UCSD-AML1 (cell line): ENCODE results near the gene KRT38.

ENCODE experiments used
- DNase-seq: peaks from one replicate; lab custom pipeline; 2025; ENCODE audit not compliant: unreplicated experiment; lab: John Stamatoyannopoulos, UW

KRT38 gene

DNA sequence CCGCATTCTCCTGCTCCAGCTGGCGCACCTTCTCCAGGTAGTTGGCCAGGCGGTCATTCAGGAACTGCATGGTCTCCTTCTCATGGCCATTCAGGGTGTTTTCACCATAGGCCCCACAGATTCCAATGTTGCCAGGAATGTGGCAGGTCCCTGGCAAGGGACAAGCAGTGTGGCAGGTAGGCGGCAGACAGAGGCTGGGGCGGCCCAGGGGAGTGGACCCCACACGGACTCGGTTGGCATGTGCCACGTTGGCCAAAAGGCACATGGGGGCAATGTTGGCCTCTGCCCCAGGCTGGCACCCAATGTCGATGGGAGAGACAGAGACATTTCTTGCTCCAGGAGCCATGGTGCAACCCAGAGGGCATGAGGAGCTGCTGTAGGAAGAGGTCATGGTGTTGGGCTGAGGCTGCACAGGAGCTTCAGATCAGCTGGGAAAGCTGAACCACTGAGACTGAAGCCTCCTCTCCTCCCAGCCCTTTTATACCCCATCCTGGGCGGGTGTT lies at the start of gene KRT38:
Gene KRT38 (minus strand): TSS at position 453 of the 503 bp plus-strand sequence. CDS start 62 bp downstream, at position 391.
- DNase-seq, result no peak

GRCh38 chr17:41489531-41489930 lies 48.7 kb upstream of the KRT38 start, which contains the start of gene KRT36:
Gene KRT36, minus strand, starts transcription at chr17:41489910. Its CDS starts 46 bp downstream, at chr17:41489864.
- DNase-seq, result no peak

DNA sequence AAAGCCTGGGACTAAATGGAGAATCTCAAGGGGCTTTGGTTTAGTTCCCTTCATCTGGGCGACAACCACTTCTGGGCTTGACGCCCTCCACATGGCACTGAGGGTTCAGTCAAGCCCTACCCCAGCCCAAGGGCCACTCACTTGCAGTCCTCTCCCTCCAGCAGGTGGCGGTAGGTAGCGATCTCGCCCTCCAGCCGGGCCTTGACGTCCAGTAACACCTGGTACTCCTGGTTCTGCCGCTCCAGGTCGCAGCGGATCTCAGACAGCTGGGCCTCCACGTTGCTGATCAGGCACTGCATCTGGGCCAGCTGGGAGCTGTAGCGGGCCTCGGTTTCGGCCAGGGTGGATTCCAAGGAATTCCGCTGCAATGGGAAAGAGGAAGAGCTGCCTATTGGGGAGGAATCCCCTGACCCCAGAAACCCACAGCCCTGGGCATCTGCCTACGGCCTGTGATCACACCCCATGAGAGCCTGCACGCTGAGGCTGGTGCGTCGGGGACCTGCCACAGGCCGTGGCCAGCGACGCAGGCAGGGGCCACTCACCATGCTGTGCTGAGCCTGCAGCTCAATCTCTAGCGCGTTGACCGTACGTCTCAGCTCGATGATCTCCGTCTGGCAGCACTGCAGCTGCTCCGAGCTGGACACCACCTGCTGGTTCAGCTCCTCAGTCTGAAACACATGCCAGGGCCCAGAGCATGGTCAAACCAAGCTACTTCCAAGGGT lies 46.2 kb upstream of the KRT38 start:
- DNase-seq, result peak; percentile 30

- no peak for DNase-seq
Observed at GRCh38 chr17:41486316-41486715, 45.5 kb upstream of the KRT38 start.

DNA sequence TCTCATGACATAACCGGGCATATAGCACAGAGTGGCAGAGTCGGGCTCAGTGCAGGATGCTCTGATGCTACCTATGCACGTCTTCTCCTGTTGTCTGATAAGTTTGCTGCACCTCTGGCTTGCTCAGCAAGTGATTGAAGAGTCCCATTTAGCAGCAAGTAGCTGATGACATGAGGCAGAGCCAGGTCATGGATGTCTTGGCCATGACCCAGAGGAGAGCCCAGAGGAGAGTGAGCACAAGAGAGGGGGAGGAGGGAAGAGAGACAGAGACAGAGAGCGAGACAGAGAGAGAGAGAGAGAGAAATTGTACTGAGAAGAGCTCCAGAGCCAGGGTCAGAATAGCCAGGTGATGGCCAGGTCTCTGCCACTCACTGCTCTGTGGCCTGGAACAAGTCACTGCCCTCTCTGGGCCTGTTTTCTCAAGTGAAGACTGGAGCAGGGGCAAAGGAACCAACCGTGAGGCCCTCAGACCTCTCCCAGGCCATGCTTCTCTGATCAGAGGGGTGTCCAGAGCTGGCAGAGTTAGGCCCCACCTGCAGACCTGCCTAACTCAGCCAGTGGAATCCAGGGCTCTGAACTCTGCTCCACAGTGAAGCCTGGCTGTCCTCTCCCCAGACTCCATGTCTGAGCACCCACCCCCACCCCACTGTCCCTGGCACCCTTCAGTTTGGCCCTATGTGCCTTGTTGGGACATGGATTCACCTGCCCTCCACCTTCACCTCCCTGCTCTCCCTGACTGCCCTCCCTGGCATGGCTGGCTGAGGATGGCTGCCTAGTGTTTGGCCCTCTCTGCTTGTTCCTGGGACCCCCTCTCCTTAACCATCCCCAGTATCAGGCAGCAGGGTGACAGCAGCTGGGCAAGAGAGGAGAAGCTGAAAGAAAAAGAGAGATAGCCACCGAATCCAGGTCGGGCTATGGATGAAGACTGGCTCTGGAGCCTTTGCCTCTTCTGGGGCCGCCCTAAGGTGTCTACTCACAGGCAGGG lies 44.4 kb upstream of the KRT38 start:
- no peak for DNase-seq

DNA sequence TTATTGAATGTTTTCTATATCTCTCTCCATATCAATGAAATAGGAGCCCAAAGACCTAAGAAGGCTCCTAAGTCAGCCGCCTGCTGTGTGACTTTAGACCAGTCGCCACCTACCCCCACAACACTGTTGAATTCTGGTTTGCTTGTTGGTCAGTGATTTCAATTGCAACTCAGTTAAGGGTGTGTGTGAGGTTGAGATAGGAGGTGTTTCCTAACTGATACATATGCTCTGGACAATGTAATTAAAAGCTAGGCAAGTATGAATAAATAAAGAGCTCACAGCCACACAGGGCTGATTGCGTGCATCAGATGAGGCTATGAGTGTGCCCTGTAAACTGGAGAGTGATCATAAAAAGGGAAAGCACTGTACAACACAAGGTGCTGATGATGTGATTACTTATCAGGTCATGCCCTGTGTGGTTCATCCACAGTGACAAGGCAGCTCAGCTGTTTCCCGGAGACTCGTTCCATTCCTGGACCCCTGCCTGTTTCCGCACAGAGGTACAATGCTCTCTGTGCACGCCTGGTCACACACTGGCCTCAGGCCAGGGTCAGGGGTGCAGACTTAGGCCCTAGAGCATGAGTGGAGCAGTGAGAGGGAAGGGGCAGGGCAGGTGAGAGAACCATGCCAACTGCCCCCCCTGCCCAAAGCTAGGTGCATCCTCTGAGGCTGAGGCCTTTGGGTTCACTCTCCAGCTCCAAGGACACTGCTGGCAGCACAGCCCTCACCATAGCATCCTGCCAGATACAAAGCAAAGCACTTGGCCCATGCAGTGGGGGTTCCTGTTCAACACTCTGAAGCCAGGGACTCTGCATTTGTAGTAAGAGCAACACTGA lies 43.4 kb upstream of the KRT38 start:
- DNase-seq, result no peak

- DNase-seq, result no peak
Observed at GRCh38 chr17:41483531-41483930, 42.7 kb upstream of the KRT38 start.

GRCh38 chr17:41481036-41481435 lies 40.3 kb upstream of the KRT38 start, which contains the start of gene KRT35:
Gene KRT35, minus strand, starts transcription at chr17:41481151. Its CDS starts 54 bp downstream, at chr17:41481097.
- no peak for DNase-seq

GRCh38 chr17:41480581-41480980 lies 39.8 kb upstream of the KRT38 start:
- no peak for DNase-seq

- DNase-seq, result no peak
Observed at GRCh38 chr17:41480136-41480535, 39.4 kb upstream of the KRT38 start.

DNA sequence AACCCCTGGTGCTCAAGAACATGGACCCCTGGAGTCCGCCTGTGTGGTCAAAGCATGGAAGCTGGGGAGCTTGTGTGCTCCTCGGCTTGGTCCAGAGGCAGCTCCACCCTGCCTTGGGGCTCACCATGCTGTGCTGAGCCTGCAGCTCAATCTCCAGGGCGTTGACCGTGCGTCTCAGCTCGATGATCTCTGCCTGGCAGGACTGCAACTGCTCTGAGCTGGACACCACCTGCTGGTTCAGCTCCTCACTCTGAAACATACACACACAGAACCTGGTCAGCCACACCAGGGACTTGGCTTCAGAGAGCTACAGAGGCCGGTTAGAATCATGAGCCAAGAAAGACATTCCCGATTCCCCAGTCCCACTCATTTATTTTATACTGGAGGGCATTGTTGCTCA lies 37.5 kb upstream of the KRT38 start:
- DNase-seq, result no peak

DNA sequence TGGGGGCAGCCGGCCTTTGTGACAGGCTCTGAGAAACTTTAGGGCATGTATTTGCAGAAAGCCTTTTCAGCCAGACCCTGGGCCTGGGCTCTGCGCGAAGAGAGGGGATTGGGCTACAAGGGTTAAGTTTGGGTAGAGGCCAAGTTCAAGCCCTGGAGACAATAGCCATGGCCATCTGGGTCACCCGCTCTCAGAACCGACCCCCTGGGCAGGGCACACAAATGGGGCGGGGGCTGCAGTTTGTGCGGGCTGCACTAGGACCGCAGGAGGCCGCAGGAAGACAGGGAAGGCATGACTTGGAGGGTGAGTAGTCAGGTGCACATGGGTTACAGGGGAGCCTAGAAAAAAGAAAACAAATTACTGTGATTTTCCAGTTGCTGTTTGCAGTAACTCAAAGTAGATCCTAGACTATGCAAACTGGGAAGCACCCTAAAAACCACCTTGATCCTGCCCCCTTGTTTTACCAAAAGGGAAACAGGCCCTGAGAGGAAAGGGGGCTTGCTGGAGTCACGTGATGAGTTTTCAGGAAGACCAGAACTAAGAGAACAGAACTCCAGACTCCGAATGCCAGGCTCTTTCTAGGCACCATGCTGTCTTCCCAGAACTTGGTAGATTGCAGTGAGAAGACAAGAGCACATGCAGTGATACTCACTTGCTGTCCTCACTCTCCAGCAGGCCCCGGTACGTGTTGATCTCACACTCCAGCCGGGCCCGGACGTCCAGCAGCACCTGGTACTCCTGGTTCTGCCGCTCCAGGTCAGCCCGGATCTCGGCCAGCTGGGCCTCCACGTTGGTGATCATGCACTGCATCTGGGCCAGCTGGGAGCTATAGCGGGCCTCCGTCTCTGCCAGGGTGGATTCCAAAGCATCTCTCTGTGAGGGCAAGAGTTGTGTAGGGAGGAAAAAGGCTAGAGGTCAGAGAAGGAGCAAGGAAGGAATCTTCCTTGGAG lies 36.4 kb upstream of the KRT38 start:
- no peak for DNase-seq

GRCh38 chr17:41475421-41475820 lies 34.6 kb upstream of the KRT38 start:
- DNase-seq, result no peak

DNA sequence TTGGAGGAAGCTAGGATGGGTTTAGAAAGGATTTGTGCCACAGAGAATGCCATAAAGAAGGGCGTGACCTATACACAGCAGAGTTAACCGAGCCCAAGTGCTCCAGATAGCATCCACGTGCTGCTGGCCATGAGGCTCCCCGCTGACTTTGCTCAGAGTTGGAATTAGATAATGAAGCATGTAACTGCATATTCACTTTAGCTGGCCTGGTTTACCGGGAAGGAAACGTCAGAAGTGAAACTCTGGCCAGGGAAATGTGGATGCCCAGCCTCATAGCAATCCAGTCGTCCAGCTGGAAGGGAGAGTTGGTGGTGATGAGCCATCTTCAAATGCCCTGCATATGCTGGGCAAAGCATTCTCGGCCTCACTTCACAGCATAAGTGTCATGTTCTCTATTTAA lies 34.1 kb upstream of the KRT38 start:
- no peak for DNase-seq

DNA sequence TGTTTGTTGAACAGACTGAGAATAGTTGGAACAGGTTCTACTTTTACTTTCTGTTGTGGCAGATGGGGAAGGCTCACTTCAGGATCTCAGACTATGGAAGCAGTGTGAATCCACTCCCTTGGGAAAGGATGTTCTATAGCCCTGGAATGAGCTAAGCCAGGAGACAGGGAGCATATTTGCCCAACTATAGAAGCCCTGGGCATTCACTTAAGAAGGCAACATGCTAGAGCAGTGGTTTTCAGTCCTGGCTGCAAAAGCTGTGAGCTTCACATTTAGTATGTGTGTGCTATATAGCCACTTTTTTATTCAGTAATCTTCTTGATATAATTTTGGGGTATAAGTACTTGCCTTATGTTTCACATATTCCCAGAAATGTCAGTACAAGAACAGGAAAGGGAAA lies 27.6 kb upstream of the KRT38 start:
- DNase-seq, result no peak

DNA sequence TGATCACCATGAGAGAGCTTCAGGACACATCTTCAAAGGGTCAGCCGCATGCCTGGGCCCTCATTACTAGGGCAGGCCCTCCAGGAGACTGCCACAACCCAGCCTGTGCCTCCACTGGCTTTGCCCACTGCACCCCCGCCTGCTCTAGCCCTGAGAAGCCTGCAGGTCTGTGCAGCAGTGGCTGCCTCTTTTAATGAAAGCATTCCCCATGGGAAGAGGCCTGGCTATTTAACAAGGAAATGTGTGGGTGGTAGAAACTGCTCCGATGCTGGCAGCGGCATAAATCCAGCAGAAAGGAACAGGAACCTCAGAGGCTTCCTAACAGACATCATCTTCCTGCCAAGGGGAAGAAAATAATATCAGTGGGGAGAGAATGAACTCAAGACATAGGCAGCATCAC lies 26.8 kb upstream of the KRT38 start:
- DNase-seq, result no peak

GRCh38 chr17:41466988-41467387 lies 26.2 kb upstream of the KRT38 start, which contains the start of gene KRT32:
Gene KRT32, minus strand, starts transcription at chr17:41467386. Its CDS starts 61 bp downstream, at chr17:41467325.
- no peak for DNase-seq

GRCh38 chr17:41464682-41465081 lies 23.9 kb upstream of the KRT38 start:
- DNase-seq, result no peak

- no peak for DNase-seq
Observed at GRCh38 chr17:41464173-41464572, 23.4 kb upstream of the KRT38 start.
